ELR (cell line): Measurements from ENCODE around the gene ZSWIM6.
"Not testable (repeated sequence)": the region's sequence is repeated elsewhere in the genome, so short reads cannot be mapped to it uniquely, and the experiment has no call there.

Experiments used
- DNase-seq: peaks from one replicate; pipeline ENCODE4 v3.0.0-alpha.2; 2015; ENCODE audit warnings: low read depth

ZSWIM6 gene

DNA sequence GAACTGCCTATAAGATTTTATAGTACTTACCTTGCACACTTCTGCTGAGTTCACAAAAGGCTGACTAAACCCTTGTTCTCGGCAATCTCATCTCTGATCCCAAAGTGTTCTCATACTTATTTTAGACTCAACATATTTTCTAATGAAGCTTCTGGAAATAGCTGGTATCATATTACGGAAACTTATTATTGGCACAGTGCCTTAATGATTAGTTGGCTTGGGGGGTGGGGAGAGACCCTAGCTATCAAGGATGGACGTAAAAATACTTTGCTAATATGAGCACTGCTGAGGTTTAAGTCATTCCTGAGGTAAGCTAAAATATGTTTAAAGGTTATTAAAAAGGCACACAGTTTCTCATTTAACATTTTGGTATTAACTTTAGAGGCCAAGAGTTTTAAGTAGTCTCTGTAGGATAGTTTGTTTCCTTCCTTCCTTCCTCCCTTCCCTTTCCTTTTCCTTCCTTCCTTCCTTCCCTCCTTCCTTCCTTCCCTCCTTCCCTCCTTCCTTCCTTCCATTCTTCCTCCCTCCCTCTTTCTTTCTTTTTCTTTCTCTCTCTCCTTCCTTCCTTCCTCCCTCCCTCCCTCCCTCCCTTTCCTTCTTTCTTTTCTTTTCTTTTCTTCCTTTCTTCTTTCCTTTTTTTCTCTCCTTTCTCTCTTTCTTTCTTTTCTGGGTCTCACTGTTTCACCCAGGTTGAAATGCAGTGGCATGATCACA is 31.5 kb downstream of the ZSWIM6 start:
- no peak for DNase-seq

DNA sequence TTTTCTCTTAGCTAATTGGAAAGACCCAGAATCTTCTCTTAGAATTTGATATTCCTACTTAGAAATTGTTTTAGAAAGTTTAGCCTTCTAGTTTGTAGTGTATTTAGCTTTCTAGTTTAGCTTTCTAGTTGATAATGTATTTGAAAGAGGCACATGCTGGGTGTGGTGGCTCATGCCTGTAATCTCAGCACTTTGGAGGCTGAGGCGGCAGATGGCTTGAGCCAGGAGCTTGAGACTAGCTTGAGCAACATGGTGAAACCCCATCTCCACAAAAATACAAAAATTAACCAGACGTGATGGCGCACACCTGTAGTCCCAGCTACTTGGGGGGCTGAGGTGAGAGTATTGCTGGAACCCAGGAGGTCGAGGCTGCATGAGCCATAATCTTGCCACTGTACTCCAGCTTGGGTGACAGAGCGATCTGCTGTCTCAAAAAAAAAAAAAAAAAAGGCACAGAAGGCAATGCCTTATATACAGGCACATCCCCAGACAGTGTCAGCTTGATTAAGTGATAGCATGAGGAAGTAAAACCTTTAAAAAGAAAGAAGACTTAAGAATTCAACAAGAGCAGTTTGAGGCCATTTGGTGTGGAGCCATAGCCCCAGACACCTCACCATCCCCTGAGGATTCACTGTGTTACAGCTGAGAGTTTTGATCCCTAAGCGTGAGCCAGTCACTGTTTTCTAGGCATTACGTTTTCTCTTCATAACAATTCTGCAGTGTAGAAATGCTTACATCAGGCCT is 34.6 kb downstream of the ZSWIM6 start:
- no peak for DNase-seq

DNA sequence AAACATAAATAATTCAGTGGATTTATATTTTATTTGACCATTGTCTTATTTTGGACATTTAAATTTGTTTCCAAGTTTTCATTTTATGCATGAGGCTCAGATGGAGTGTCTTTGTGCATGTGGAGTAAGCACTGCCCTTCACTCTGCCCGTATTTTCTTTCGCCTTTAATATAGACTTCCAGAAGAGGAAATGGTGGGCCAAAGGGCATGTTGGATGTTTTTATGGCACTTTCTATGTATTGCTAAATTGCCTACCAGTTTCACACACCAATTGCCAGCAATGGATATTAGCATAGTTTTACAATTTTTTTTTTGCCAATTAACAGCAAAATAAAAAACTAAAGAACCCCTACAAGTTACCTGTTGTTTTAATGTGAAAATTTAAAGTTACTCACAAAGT is 38.4 kb downstream of the ZSWIM6 start:
- no peak for DNase-seq

DNA sequence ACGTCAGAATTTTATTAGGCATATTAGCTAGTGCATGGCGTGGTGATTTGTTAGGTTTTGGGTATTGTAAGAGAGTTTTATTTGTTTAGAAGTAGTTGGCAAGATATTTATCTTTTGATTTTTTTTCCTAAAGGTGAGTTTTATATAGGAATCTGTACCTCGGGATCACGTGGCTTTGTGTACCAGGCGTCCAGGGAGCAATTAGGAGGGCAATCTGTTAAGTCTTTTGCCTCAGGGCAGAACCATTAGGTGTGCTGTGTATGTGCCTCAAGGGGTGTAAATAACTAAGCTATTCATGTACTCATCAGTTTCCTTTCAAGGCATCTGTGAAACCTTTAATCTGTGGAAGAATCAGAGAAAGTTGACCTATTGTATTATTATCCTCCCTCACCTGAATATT is 39.4 kb downstream of the ZSWIM6 start:
- no peak for DNase-seq

DNA sequence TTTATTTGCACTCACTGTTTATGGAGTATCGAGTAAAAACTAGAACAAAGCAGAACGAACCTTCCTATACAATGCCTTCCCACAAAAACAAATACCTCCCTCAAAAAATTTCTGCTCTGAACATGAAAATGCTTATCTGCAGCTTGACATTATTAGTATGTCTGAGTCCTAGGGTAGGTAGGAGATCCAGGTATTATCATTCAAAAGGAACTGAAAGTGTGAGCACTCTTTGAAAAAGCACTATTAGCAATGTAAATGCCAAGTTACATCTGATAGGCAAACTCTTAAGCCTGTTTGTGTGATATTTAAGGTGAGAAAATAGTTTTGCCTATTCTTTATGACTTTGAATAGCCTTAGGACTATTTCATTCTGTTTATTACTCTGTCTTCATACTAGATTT is 47.6 kb downstream of the ZSWIM6 start:
- no peak for DNase-seq

DNA sequence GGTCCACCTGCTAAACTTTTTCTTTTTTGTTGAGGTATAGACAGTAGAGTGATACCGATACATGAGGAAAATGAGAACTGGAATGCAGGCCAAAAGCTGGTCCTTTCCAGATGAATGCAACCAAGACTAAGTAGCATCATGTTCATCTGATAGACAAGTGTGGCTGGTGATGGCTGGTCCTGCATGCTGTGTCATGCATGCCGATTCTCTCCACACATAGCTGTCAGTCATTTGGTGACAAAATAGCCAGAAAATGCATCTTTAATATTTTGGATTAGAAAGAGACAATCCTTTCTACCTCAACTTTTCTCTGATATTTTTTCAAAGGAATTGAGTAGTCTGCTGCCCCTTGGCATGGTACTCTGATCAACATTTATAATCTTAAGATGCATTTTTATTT is 49.9 kb downstream of the ZSWIM6 start:
- no peak for DNase-seq

DNA sequence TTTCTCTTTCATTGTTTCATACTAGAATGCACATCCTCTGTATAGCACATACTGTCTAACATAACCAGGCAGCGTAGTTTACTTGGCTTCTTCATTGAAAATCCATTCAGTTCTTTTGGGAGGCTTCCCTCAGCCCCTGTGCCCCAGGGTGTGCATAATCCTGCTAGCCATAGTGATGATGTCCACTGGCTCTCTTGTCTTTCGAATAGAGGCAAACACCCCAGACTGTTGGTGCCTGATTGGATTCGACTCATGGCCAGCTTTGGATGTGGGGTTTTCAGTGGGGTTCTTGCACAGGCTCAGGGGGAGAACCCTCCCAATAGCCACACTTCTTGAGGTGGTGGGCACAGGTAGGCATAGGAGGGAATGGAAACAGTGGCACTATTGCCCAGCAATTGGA is 53.6 kb downstream of the ZSWIM6 start:
- no peak for DNase-seq

DNA sequence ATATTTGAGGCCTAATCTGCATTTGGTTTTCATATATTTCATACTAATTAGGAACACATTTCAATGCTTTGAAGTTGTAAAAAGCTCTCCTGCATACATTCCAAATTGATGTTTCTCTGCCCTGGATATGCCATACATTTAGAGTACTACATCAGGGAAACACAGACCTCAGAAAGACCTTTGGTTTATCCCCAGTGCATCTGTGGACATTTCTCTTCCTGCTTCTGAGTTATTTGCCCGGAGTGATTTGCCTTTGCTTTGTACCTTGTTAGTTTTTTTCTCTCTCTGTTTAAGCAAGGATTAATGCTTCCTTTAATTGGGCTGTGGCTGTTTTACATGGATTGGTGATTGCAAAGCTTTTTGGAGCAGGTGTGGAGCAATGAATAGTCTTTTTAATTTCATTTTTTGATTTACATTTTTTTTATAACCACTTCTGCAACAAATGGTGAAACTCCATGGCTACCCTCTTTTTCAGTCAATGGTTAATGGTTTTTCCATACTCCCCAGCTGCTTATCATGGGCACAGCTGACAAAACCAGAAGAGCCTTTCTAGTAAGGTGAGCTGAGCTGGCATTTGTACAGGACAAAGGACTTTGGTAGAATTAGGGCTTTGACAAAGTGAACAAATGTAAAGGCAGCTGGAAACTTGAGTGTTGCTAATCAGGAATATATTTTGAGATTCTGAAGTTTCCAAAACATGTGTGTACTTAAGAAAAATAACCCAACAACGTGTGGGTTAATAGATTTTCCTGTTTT is 54.2 kb downstream of the ZSWIM6 start:
- DNase-seq = no peak

DNA sequence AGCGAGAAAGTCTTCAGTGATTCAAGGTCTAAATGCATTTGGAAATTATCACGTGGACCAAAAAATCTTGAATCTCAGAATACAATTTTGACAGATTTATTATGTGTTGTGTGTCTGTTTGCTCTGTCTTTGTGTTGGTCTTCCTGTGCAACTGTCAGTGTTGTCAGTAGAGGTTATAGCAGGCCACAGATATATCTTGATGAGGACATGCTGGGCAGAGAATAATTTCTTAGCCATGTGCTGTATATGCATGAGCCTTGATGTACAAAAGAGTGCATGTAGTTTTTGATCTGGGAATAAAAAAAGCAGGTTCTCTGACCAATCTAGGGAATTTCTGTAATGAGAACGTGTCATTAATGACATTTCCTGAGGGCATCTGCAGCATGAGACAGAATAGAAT is 57.6 kb downstream of the ZSWIM6 start:
- no peak for DNase-seq

DNA sequence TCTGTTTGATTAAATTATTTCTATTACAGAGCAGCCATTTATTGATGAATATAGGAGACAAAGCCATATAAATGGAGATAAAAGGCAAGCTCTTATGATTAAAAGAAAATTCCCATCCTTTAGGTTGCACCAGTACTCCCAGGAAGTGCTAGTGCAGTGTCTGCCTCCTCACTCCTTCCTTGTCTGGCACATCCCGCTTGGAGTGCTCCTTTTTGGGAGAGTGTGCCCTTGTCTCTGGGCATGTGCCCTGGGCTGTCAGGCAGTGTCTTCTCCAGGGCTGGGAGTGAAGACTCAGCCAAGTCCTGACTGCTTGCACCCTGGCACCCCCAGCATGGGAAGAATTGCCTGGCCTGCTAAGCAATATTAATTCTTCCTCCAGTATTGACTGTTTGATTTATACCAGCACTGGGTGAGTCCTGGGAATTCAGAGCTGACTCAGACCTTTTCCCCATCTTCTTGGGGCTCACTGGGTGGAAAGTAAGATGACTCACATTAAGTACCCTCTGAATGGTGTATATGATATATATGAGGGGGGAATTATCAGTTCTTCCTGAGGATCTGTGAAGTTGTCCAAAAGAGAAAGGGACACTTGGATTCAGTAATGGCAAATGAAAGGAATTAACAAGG is 62.1 kb downstream of the ZSWIM6 start:
- DNase-seq = peak; percentile 74

DNA sequence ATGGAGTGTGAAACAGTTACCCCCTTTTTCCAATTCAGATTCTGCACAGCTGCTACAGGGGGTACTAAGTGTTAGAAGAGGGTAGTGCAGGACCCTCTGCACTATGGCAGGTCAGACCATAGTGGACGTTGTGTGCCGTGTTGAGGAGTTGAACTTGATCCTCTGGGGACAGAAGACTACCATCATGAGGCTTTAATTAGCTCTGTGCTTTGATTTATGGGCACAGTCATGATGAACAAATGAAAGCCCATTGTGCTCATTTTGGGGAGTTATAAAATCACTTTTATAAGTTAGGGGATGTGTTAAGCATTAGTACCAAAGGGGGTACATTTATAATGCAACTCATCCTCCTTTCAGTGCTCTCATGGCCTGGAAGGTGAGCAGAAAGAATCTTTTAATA is 62.7 kb downstream of the ZSWIM6 start:
- no peak for DNase-seq

DNA sequence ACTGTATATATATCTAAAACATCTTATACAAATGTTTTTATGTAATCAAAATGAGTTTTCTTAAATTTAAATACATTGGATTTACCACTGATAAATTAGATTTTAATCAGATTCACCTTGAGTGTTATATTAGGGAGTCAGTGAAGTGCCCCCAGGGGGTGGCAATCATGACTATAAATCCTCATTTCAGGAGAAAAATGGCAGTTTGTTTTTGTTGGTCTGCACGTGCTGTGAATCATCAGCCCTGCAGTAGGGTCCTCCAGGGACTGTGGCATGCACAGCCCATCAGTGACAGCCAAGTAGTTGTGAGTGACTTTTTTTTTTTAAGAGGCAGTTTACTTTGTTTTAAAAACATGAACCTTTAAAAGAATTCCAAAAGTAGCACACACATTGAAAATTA is 65.2 kb downstream of the ZSWIM6 start:
- DNase-seq = peak; percentile 60

DNA sequence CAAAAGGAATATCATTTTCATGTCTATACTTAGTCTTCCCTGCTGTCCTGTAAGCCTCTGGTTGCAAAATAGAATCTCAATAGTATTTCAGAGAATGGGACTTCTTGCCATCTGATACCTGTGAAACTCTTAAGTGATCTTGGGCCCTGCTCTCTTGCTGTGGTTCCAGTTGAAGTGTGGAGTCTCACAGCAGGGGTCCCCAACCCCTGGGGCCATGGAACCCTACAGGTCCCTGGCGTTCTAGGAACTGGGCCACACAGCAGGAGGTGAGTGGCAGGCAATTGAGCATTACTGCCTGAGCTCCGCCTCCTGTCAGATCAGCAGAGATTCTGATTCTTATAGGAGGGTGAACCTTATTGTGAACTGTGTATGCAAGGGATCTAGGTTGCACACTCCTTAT is 65.9 kb downstream of the ZSWIM6 start:
- no peak for DNase-seq

DNA sequence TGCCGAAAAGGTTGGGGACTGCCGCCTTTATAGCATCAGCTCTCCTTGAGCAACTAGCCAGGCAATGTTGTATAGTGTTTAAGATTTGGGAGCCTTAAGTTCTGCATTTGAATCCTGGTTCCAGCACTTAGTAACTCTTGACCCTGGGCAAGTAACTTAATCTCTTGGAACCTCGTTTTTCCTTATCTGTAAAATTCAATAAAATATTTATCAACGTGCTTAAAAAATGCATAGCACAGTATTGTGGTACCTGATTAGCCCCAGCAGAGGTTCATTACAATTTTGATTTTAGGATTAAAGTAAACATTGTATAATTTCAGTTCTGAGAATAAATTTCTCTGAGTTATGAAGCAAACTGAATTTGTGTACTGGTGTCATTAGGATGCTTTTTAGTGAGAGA is 66.4 kb downstream of the ZSWIM6 start:
- DNase-seq = no peak

DNA sequence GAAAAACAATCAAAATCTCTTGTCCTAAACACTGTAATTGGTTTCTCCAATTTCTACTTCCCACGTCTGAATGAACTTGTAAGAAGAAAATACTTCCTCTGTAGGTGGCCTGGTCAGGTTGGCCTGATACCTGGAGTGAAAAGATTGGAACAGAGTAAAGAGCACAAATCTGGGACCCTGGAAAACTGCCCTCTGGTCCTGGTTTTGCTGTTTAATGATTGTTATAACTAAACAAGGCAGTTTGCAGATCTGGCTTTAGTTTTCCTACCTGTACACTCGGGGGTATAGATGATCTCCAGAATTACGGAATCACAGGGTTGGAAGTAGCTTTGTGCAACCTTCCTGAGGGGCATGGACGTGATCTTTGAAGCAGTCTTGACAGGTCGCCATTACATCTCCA is 67.6 kb downstream of the ZSWIM6 start:
- DNase-seq = no peak

DNA sequence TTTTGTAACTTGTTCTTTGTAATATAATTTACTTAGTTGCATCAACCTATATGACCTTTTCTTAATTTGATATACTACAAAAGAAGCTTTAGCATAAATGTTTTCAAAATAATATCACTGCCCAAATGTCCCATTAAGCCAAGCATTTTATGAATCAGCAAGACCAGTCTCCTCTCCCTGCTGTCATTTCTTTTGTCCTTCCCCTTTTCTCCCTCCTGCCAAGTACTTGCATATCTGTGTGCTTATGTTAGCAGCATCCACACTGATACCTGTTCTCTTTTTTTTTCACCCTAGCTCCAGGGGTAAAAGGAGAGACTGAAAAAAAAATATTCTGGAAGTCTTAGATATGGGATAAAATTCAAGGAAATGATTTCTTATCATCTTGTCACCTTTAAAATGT is 69.7 kb downstream of the ZSWIM6 start:
- peak; percentile 39 for DNase-seq

DNA sequence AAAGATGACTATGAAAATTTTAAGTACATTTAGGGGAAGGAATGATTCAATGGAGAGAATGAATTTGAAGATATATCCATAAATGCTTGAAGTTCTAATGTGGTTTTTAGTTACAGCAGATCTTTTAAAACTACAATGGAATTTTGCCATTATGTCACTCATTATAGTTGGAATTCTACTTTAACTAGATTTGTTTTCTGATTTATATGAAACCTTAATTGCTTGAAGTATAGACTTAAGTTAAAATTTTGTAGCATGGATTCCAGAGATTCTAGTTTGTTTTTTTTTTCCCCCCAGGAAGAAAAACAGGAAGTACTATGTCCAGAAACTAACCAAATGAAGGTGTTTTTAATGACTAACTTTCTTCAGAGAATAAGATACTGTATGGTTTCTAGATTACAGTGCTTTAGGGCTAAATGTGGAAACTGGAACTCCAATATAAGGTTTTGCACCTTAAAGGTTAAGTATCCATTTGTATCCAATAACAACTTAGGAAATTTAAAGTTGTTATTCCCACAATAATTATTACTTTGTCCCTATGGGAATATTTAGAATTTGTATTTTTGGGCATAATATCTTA is 70.3 kb downstream of the ZSWIM6 start:
- no peak for DNase-seq

DNA sequence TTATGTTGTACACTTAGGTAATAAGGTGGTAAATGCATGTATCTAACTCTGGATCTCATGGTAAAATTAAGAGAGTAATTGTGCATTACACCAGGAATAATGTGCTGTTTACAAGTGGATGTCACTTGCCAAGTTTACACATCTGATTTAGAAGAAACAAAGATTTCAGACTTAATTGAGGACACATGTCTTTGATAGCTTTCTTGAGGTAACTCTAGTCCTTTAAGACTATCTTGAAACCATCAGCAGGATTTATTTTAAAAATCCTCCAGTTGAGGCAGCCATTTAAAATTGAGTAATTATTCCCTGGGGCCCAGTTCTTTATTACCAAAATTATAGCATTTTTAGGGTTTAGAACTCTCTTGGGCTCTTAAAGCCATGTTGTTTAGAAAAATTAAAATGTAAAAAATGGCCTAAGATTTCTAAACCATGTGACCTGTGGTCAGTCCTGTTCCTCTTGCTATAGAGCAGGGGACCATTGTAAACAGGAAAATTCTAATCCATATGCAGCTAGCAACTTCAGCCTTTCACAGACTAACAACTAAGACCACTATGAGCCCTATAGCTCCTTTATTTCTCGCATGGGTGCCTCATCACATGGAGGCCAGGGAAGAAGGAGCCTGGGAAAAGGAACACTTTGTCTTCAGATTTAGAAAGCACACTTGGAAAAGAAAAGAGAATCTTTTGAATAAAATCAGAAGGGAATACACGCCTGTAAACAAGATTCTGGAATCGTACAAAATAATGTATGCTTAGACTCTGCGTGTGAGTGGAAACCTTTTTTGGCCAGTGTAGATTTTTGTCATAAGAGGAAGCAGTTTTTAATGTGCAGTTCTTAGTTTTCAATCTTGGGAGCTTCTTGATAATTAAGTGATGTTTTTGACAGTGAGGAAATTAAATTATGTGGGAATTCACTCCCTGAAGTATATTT is 71.2 kb downstream of the ZSWIM6 start:
- DNase-seq = no peak

DNA sequence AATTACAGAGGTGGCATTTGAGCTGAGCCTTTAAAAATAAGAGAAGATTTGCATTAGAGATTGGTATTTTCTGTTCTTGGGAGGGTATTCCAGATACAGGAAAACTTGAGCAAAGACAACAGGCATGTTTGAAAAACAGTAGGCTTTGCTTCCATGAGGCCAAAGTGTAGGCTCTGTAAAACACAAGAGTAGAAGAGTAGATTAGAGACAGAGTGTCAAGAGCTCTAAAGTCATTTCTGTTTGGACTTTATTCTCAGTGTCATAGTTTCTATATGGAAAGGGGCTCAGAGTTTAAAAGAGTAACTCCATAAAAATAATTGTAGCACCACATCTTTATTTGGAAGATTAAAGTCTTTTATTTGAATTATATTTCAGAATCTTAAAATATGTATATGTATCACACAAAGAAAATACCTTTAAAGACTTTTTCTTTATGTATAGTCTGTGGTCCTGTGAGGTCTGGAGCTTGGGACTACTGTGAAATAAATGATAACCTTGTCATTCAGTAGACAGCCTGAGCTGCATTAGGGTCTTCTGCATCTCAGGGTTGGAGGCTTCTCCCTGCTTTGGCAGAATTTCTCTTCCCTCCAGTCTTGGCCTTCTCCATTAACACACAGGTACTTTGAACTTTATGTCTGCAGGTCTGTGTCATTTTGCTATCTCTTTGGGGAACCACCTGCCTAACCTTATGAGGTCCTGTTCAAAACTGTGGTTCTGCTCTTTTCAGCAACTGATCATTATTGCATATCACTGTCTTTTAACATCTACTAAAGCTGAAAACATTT is 73.6 kb downstream of the ZSWIM6 start:
- DNase-seq = no peak

DNA sequence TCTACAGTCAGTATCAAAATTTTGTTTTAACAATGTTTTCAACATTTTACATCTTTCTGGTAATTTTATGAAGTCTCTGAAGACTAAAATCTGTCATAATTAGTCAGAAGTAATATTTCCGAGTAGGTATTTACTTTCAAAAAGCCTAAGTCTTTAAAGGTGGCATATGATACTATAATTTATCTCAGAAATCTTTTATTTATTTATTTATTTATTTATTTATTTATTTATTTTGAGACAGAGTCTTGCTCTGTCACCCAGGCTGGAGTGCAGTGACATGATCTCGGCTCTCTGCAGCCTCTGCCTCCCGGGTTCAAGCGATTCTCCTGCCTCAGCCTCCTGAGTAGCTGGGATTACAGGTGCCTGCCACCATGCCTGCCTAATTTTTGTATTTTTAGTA is 74.4 kb downstream of the ZSWIM6 start:
- not testable (repeated sequence) for DNase-seq
